SU-DHL-6 (cell line): ENCODE measurements around the gene CDC37.

Experiments
- H2AFZ ChIP-seq: fragments of 200-600 bp; sonication (generic); 2 replicates; pipeline ENCODE4 v1.6.1; 2014; ENCODE audit warnings: low read depth, mild to moderate bottlenecking, moderate library complexity, mixed read lengths, antibody characterized with exemption, low read length; ENCODE audit not compliant: severe bottlenecking
- H3F3A ChIP-seq: fragments of 200-600 bp; shearing (Covaris generic); 2 replicates; pipeline ENCODE4 v1.6.0; 2016; ENCODE audit warnings: antibody characterized with exemption, mild to moderate bottlenecking; ENCODE audit not compliant: insufficient read depth
- H3K27ac ChIP-seq: fragments of 200-600 bp; sonication (generic); 2 replicates; pipeline ENCODE4 v1.5.1; 2016; ENCODE audit warnings: low read depth, mild to moderate bottlenecking, low read length, moderate library complexity, mixed read lengths
- H3K27me3 ChIP-seq: fragments of 200-600 bp; sonication (generic), shearing (Covaris generic); 2 replicates; pipeline ENCODE4 v1.6.0; 2014; ENCODE audit warnings: mild to moderate bottlenecking, low read length
- H3K36me3 ChIP-seq: fragments of 200-600 bp; sonication (generic); 2 replicates; pipeline ENCODE4 v1.6.1; 2014; ENCODE audit warnings: mild to moderate bottlenecking, low read length, mixed read lengths
- H3K4me2 ChIP-seq: fragments of 300-600, 200-600 bp; shearing (Covaris generic), sonication (generic); 2 replicates; pipeline ENCODE4 v1.6.0; 2014; ENCODE audit warnings: low read length, low read depth, mild to moderate bottlenecking; ENCODE audit not compliant: poor library complexity, severe bottlenecking
- H3K4me3 ChIP-seq: fragments of 200-600 bp; sonication (generic); 2 replicates; pipeline ENCODE4 v1.5.1; 2014; ENCODE audit warnings: antibody characterized with exemption, low read length, mild to moderate bottlenecking, mixed read lengths; ENCODE audit not compliant: insufficient read depth, poor library complexity, severe bottlenecking
- H3K79me2 ChIP-seq: fragments of 200-600 bp; sonication (generic); 2 replicates; pipeline ENCODE4 v1.6.1; 2014; ENCODE audit warnings: mild to moderate bottlenecking, low read length, moderate library complexity; ENCODE audit not compliant: insufficient read depth
- H3K9ac ChIP-seq: fragments of 200-600 bp; sonication (generic); 2 replicates; pipeline ENCODE4 v1.7.0; 2014; ENCODE audit warnings: mild to moderate bottlenecking, low read length
- H3K9me2 ChIP-seq: fragments of 200-600 bp; sonication (generic); replicated peaks from 2 replicates; pipeline ENCODE4 v1.6.1; 2014; ENCODE audit warnings: low read length; ENCODE audit not compliant: insufficient read depth
- H3K9me3 ChIP-seq: fragments of 200-600 bp; sonication (generic); 2 replicates; pipeline ENCODE4 v1.6.1; 2014; ENCODE audit warnings: low read length, mixed read lengths; ENCODE audit not compliant: insufficient read depth
- H4K20me1 ChIP-seq: fragments of 200-600 bp; sonication (generic); 2 replicates; pipeline ENCODE4 v1.6.1; 2014; ENCODE audit warnings: low read depth, mild to moderate bottlenecking, antibody characterized with exemption, low read length, moderate library complexity, mixed read lengths
- CTCF ChIP-seq: fragments of 200-600 bp; sonication (generic); IDR thresholded peaks from one replicate; pipeline ENCODE4 v1.5.1; 2017; ENCODE audit warnings: antibody characterized with exemption, mild to moderate bottlenecking, low read length, moderate library complexity; ENCODE audit not compliant: insufficient read depth, poor library complexity, severe bottlenecking
- EZH2phosphoT487 ChIP-seq: fragments of 200-600 bp; sonication (generic), shearing (Covaris generic); conservative IDR thresholded peaks from 2 replicates; pipeline ENCODE4 v1.6.1; 2018; ENCODE audit warnings: mild to moderate bottlenecking, antibody characterized with exemption, low read length, moderate library complexity, mixed read lengths

The CDC37 gene

DNA sequence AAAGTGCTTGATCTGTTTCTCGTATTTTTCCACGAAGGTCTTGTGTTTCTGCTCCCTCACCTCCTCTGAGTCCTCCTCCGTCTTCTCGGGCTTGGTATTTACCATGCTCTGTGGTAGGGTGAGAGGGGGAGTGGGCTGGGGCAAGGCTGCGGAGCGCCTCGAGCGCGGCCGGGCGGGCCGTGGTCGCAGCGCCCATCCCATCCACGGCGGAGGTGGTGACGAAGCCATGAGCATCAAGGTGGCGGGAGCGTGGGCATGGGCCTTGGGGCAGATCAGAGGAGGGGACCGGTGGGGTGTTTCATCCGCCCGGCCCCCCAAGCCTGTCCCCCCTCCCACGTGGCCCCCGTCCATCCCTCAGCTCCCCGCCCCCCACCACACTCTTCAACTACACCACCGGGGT is 7.9 kb downstream of the CDC37 start:
- Histone ChIP-seq H3K9me3 (no peaks in the 10 kb centered on the region), H3K79me2 (peaks cover 27% of the 10 kb centered on the region), H3K27me3 (no peaks in the 10 kb centered on the region), H3K9ac (no peak overlapping the region), H3K4me2 (no peak overlapping the region), H3F3A (peaks cover 6% of the 10 kb centered on the region; the same call in 1 of the 2 replicates), H3K36me3 (no peaks in the 10 kb centered on the region), H3K27ac (no peak overlapping the region), H3K4me3 (no peak overlapping the region), H4K20me1 (no peaks in the 10 kb centered on the region), H2AFZ (no peak overlapping the region), H3K9me2 (no peaks in the 10 kb centered on the region)
- TF ChIP-seq CTCF: no peak
- TF ChIP-seq EZH2phosphoT487: no peak

- Histone ChIP-seq H3K79me2 (peaks cover 22% of the 10 kb centered on the region), H3K36me3 (no peaks in the 10 kb centered on the region), H3K4me3 (no peak overlapping the region), H3K9me3 (no peaks in the 10 kb centered on the region), H3K27me3 (no peaks in the 10 kb centered on the region), H3K9ac (no peak overlapping the region), H3K27ac (no peak overlapping the region), H3K9me2 (no peaks in the 10 kb centered on the region), H3K4me2 (no peak overlapping the region), H4K20me1 (no peaks in the 10 kb centered on the region), H3F3A (peaks cover 6% of the 10 kb centered on the region; the same call in 1 of the 2 replicates), H2AFZ (no peak overlapping the region)
- TF ChIP-seq CTCF (no peak), EZH2phosphoT487 (no peak)
Observed at GRCh38 chr19:10395003-10395402, 8.3 kb downstream of the CDC37 start.

GRCh38 chr19:10393137-10393536 is 10.2 kb downstream of the CDC37 start:
- Histone ChIP-seq H3K9me2 (no peaks in the 10 kb centered on the region), H3K9me3 (no peaks in the 10 kb centered on the region), H3K27me3 (no peaks in the 10 kb centered on the region), H2AFZ (no peak overlapping the region), H3K27ac (no peak overlapping the region), H3K79me2 (peaks cover 8% of the 10 kb centered on the region), H3K4me2 (no peak overlapping the region), H3K9ac (no peak overlapping the region), H3K4me3 (no peak overlapping the region), H3F3A (peaks cover 6% of the 10 kb centered on the region; the same call in 1 of the 2 replicates), H3K36me3 (no peaks in the 10 kb centered on the region), H4K20me1 (no peaks in the 10 kb centered on the region)
- TF ChIP-seq EZH2phosphoT487 (no peak), CTCF (no peak)

DNA sequence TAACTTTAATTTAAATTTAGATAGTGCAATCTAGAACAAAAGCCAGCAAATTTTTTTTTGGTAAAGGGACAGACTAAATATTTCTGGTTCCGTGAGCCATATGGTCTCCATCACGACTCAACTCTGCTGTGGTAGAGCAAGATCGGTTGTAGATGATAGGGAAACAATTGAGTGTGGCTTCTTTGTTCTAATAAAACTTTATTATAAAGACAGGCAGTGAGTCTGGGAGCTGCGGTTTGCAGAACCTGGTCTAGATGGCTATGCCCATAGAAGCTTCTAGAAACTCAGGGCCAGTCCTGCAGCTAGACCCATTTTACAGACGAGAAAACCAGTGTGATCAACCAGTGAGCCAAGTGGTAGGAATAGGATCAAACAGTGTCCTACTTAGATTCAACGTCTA is 11.2 kb downstream of the CDC37 start:
- no peaks in the 10 kb centered on the region for H3K79me2 ChIP-seq
- H3K9me3 ChIP-seq: no peaks in the 10 kb centered on the region
- H3K36me3 ChIP-seq: no peaks in the 10 kb centered on the region
- H4K20me1 ChIP-seq: no peaks in the 10 kb centered on the region
- H3K27ac ChIP-seq: no peak overlapping the region
- H3K9me2 ChIP-seq: no peaks in the 10 kb centered on the region
- H3F3A ChIP-seq: peaks cover 6% of the 10 kb centered on the region; the same call in 1 of the 2 replicates
- H3K4me2 ChIP-seq: no peak overlapping the region
- no peaks in the 10 kb centered on the region for H3K27me3 ChIP-seq
- TF ChIP-seq CTCF (no peak), EZH2phosphoT487 (no peak)
- H2AFZ ChIP-seq: no peak overlapping the region
- H3K4me3 ChIP-seq: no peak overlapping the region
- no peak overlapping the region for H3K9ac ChIP-seq
